Heart right ventricle (tissue), 16 donors: ENCODE data around the gene PRSS1. TPM values are rescaled to one million over a fixed set of nuclear protein-coding genes. Genes with fewer than 3 reads are reported as not detected.

Experiments used
- ATAC-seq, 8 donors: fragments of 200-7000 bp; cut with Tn5 transposase; one replicate each; pipeline ENCODE4 v1.9.1; 2020; ENCODE audit warnings: mild to moderate bottlenecking in 8 of 8, moderate library complexity in 8 of 8, moderate number of reproducible peaks in 1 of 8
- DNase-seq, 2 donors: peaks; one replicate each; pipeline ENCODE4 v3.0.0-alpha.2; 2020
- H3K27ac ChIP-seq, 10 donors: fragments of 200-600 bp; sonication (generic) in 2 of 10; one replicate each; pipeline versions ENCODE4 v1.5.0 to v1.8.0; 2020 to 2022; ENCODE audit warnings: mild to moderate bottlenecking in 3 of 10
- H3K27me3 ChIP-seq, 7 donors: fragments of 200-600 bp; one replicate each; pipeline ENCODE4 v1.8.0; 2021 to 2022; ENCODE audit warnings: mild to moderate bottlenecking in 2 of 7
- H3K36me3 ChIP-seq, 9 donors: fragments of 200-600 bp; sonication (generic) in 1 of 9; one replicate each; pipeline versions ENCODE4 v1.5.0 to v1.8.0; 2020 to 2022; ENCODE audit warnings: mild to moderate bottlenecking in 2 of 9
- H3K4me1 ChIP-seq, 9 donors: fragments of 200-600 bp; sonication (generic) in 1 of 9; one replicate each; pipeline versions ENCODE4 v1.5.0 to v1.8.0; 2020 to 2022; ENCODE audit warnings: mild to moderate bottlenecking in 4 of 9
- H3K4me3 ChIP-seq, 10 donors: fragments of 200-600 bp; sonication (generic) in 2 of 10; one replicate each; pipeline versions ENCODE4 v1.5.0 to v1.8.0; 2020 to 2022; ENCODE audit warnings: mild to moderate bottlenecking in 7 of 10, moderate library complexity in 2 of 10
- H3K9me3 ChIP-seq, 11 donors: fragments of 200-600 bp in 10 of 11; sonication (generic) in 2 of 11; one replicate each; pipeline versions ENCODE4 v1.5.0 to v1.8.0; 2013 to 2022; ENCODE audit warnings: mild to moderate bottlenecking in 2 of 11, control low read depth in 1 of 11, moderate library complexity in 1 of 11
- WGBS, 2 donors: extraction: QIAGEN DNeasy Blood & Tissue Kit; methylation state at CpG; one replicate each; pipeline ENCODE4 v1.1.7; 2013; ENCODE audit warnings: inconsistent platforms in 1 of 2; 5-methylcytosine and 5-hydroxymethylcytosine counted together
- intact Hi-C, 10 donors: fragments of 100-400 bp; cut with DNase I; formaldehyde crosslinking; loops; one replicate each; pipeline versions ENCODE4 v1.11.1 to v1.14.2; 2022
- polyA plus RNA-seq, 2 donors: library from polyadenylated mRNA; stranded (reverse); fragments of 200-250 nt; gene quantifications; one replicate each; pipeline ENCODE4 v1.2.3, GENCODE V29; 2013
- total RNA-seq, 10 donors: library from RNA; stranded (reverse); fragmentation: NEBNext Ultra II Directional in 3 of 10; extraction: Animal tissue kit (Norgen Biotek cat#: 25700) in 3 of 10; gene quantifications; one replicate each; pipeline versions ENCODE4 v1.2.1 to v1.2.4, GENCODE V29; 2021 to 2023
- TF ChIP-seq, protein P1 (sequence below), 9 donors: fragments of 200-600 bp; sonication (generic) in 2 of 9; IDR thresholded peaks; one replicate each; pipeline versions ENCODE4 v1.5.0 to v1.8.0; 2021 to 2022; ENCODE audit warnings: antibody characterized with exemption in 9 of 9, mild to moderate bottlenecking in 5 of 9, moderate library complexity in 1 of 9
- donor health status: Arrhythmogenic right ventricular cardiomyopathy.
- donor health status: ischemic (EF 13 %, LVEDD 7.1; RV severe dilation, severe dysfunction).
- donor health status: healthy with polysubstance abuse.
- donor health status: DM: no; HTN: yes; CAD: no.
- donor health status: DM: no; HTN: no; CAD: no.
- donor health status: ischemic (EF 25% LVEDD 6.9; RV normal size, moderate dysfunction).
- donor health status: ischemic (EF 25% LVEDD 5.7; RV mildly dilated, moderate dysfunction).
- donor health status: healthy.
- donor health status: DM: yes; HTN: yes; CAD: no.
- donor health status: Ischemic cardiomyopathy.
- donor health status: ischemic (EF 35%, LVEDD 5.7; RV mildly dilated, moderate dysfunction).
- donor health status: nonischemic (EF 11% LVEDD 7.7; RV severe dilation, severe dysfunction).
- donor health status: DM: yes; HTN: yes; CAD: no.
- donor health status: PGD.
- donor health status: ischemic (EF 29% LVEDD 5.4; RV normal size, mild dysfunction).
- donor health status: nonischemic (EF 23%, LVEDD 6.1; RV moderate dilation, normal function).

PRSS1 gene
- total and polyA plus RNA-seq, 12 donors: 0.75 to 4.3 (median 3.7) TPM; not detected in 4

DNA sequence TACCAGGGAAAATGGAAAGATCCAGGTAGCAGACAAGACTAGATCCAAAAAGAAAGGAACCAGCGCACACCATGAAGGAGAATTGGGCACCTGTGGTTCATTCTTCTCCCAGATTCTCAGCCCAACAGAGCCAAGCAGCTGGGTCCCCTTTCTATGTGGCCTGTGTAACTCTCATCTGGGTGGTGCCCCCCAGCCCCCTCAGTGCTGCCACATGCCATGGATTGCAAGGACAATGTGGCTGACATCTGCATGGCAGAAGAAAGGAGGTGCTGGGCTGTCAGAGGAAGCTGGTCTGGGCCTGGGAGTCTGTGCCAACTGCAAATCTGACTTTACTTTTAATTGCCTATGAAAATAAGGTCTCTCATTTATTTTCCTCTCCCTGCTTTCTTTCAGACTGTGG, 42.9 kb downstream of the PRSS1 start:
- H3K27me3 ChIP-seq: peaks cover 10 to 64% (median 44%) of the 10 kb centered on the region in 7 donors
- H3K4me1 ChIP-seq: peaks cover 4 to 10% (median 9%) of the 10 kb centered on the region in 9 donors
- TF ChIP-seq, protein P1, sequence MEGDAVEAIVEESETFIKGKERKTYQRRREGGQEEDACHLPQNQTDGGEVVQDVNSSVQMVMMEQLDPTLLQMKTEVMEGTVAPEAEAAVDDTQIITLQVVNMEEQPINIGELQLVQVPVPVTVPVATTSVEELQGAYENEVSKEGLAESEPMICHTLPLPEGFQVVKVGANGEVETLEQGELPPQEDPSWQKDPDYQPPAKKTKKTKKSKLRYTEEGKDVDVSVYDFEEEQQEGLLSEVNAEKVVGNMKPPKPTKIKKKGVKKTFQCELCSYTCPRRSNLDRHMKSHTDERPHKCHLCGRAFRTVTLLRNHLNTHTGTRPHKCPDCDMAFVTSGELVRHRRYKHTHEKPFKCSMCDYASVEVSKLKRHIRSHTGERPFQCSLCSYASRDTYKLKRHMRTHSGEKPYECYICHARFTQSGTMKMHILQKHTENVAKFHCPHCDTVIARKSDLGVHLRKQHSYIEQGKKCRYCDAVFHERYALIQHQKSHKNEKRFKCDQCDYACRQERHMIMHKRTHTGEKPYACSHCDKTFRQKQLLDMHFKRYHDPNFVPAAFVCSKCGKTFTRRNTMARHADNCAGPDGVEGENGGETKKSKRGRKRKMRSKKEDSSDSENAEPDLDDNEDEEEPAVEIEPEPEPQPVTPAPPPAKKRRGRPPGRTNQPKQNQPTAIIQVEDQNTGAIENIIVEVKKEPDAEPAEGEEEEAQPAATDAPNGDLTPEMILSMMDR (IDR thresholded peaks at IDR 0.05): no peak
- no peak for DNase-seq
- peak overlapping the region in 1 of 10 donors; percentile 59 for H3K27ac ChIP-seq
- H3K36me3 ChIP-seq: no peaks in the 10 kb centered on the region
- H3K9me3 ChIP-seq: no peaks in the 10 kb centered on the region
- intact Hi-C loops: no loop called here
- H3K4me3 ChIP-seq: no peak overlapping the region
- 94 to 100% methylated on average over 1 of the region's 1 CpG for WGBS, 2 donors
- no peak for ATAC-seq

DNA sequence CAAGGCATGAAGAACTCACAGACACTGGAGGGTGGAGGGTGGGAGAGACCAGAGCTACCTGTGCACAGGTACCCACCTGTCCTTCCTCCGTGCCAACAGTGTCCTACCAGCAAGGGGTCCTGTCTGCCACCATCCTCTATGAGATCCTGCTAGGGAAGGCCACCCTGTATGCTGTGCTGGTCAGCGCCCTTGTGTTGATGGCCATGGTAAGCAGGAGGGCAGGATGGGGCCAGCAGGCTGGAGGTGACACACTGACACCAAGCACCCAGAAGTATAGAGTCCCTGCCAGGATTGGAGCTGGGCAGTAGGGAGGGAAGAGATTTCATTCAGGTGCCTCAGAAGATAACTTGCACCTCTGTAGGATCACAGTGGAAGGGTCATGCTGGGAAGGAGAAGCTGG, 43.3 kb downstream of the PRSS1 start:
- H3K4me1 ChIP-seq: peaks cover 8 to 14% (median 13%) of the 10 kb centered on the region in 9 donors
- H3K27ac ChIP-seq: peak overlapping the region in 1 of 10 donors; percentile 59
- intact Hi-C loops: no loop called here
- 79 to 92% methylated on average over 2 of the region's 2 CpGs for WGBS, 2 donors
- H3K36me3 ChIP-seq: no peaks in the 10 kb centered on the region
- DNase-seq (no peak), ATAC-seq (no peak)
- peaks cover 15 to 69% (median 48%) of the 10 kb centered on the region in 7 donors for H3K27me3 ChIP-seq
- no peak overlapping the region for H3K4me3 ChIP-seq
- H3K9me3 ChIP-seq: no peaks in the 10 kb centered on the region
- TF ChIP-seq, protein P1 (IDR thresholded peaks at IDR 0.05): no peak

- WGBS, 2 donors: 67 to 74% methylated on average over 5 of the region's 5 CpGs
- Histone ChIP-seq H3K9me3 (no peaks in the 10 kb centered on the region), H3K27me3 (peaks cover 16 to 74% (median 54%) of the 10 kb centered on the region in 7 donors), H3K4me3 (no peak overlapping the region), H3K4me1 (peaks cover 8 to 20% (median 16%) of the 10 kb centered on the region in 9 donors), H3K36me3 (no peaks in the 10 kb centered on the region), H3K27ac (peak overlapping the region in 1 of 10 donors; percentile 59)
- intact Hi-C loops: no loop called here
- TF ChIP-seq, protein P1 (IDR thresholded peaks at IDR 0.05): no peak
- ATAC-seq (no peak), DNase-seq (no peak)
Measured at GRCh38 chr7:142793156-142793555, 43.9 kb downstream of the PRSS1 start.

DNA sequence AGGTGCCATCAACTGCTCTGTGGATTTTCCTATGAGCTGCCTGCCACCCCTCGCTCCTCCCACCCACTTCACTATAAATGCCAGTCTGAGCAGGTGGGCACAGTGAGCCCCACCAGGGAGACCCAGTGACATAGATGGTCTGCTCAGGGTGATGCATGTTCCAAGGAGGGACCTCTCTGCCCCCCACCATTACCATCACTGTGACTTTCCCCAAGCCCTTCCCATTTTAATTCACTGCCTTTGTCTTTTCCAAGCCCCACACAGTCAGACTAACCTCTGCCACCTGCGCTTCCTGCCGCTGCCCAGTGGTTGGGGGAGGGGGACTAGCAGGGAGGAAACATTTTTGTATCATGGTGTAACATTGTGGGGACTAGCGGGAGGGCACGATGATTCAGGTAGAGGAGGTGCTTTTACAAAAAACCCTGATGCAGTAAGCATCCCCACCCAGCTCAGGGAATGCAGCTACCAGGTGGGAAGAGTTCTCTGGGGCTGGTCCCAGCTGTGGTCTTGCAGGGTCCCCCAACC, 46.1 kb downstream of the PRSS1 start:
- 36 to 45% methylated on average over 5 of the region's 5 CpGs for WGBS, 2 donors
- H3K9me3 ChIP-seq: no peaks in the 10 kb centered on the region
- TF ChIP-seq, protein P1 (IDR thresholded peaks at IDR 0.05): no peak
- peak overlapping the region in 1 of 10 donors; percentile 91 for H3K27ac ChIP-seq
- ATAC-seq: no peak
- H3K27me3 ChIP-seq: peaks cover 20 to 83% (median 73%) of the 10 kb centered on the region in 7 donors
- H3K4me3 ChIP-seq: peak overlapping the region in 1 of 10 donors; percentile 53
- intact Hi-C loops: no loop called here
- H3K36me3 ChIP-seq: no peaks in the 10 kb centered on the region
- peaks cover 8 to 20% (median 16%) of the 10 kb centered on the region in 9 donors for H3K4me1 ChIP-seq
- no peak for DNase-seq
